Spleen (tissue), 11 donors: ENCODE measurements around the gene BLM. TPM values are rescaled to one million over a fixed set of nuclear protein-coding genes. Genes with fewer than 3 reads are reported as not detected.

Experiments
- DNase-seq: peaks from one replicate; pipeline ENCODE4 v3.0.0-alpha.2; 2020
- H3K27ac ChIP-seq, 8 donors: fragments of 200-600 bp; sonication (generic) in 7 of 8; 1 replicate in 4 of 8; 2 replicates in 4 of 8; pipeline versions ENCODE4 v1.5.0 to v1.8.0; 2016 to 2021; ENCODE audit warnings: inconsistent platforms in 4 of 8, mild to moderate bottlenecking in 4 of 8, moderate library complexity in 1 of 8
- H3K27me3 ChIP-seq, 7 donors: fragments of 200-600 bp; sonication (generic) in 6 of 7; replicated peaks in 1 of 7; 1 replicate in 4 of 7; 2 replicates in 3 of 7; pipeline versions ENCODE4 v1.5.0 to v1.8.0; 2016 to 2021; ENCODE audit warnings: inconsistent platforms in 3 of 7, mild to moderate bottlenecking in 1 of 7
- H3K36me3 ChIP-seq, 6 donors: fragments of 200-600 bp; sonication (generic) in 5 of 6; 1 replicate in 4 of 6; 2 replicates in 2 of 6; pipeline versions ENCODE4 v1.5.0 to v1.8.0; 2016 to 2021; ENCODE audit warnings: inconsistent platforms in 2 of 6
- H3K4me1 ChIP-seq, 6 donors: fragments of 200-600 bp; sonication (generic) in 5 of 6; 1 replicate in 3 of 6; 2 replicates in 3 of 6; pipeline versions ENCODE4 v1.5.0 to v1.8.0; 2016 to 2021; ENCODE audit warnings: inconsistent platforms in 3 of 6
- H3K4me3 ChIP-seq, 8 donors: fragments of 200-600 bp; sonication (generic) in 7 of 8; 1 replicate in 4 of 8; 2 replicates in 4 of 8; pipeline versions ENCODE4 v1.5.0 to v1.8.0; 2016 to 2021; ENCODE audit warnings: inconsistent platforms in 4 of 8, mild to moderate bottlenecking in 4 of 8, moderate library complexity in 2 of 8
- H3K9me3 ChIP-seq, 8 donors: fragments of 200-600 bp; sonication (generic) in 7 of 8; 1 replicate in 4 of 8; 2 replicates in 4 of 8; pipeline versions ENCODE4 v1.5.0 to v1.8.0; 2016 to 2021; ENCODE audit warnings: inconsistent platforms in 4 of 8
- POLR2A ChIP-seq, 3 donors: fragments of 450-650 bp; IDR thresholded peaks; one replicate each; pipeline ENCODE4 v1.5.1; 2017; ENCODE audit warnings: antibody characterized with exemption in 3 of 3, mild to moderate bottlenecking in 1 of 3
- POLR2AphosphoS5 ChIP-seq, 3 donors: sonication (generic); formaldehyde crosslinking; IDR thresholded peaks; one replicate each; pipeline ENCODE4 v1.5.1; 2017; ENCODE audit warnings: antibody characterized with exemption in 3 of 3
- WGBS, 5 donors: extraction: QIAGEN DNeasy Blood & Tissue Kit in 3 of 5; methylation state at CpG; one replicate each; pipeline versions ENCODE4 v1.1.5 to v1.1.7; 2013 to 2018; 5-methylcytosine and 5-hydroxymethylcytosine counted together
- intact Hi-C: fragments of 100-400 bp; cut with DNase I; formaldehyde crosslinking; loops from one replicate; pipeline ENCODE4 v1.15.0; 2023; ENCODE audit warnings: low total_unique reads
- polyA plus RNA-seq, 3 donors: library from polyadenylated mRNA; stranded (reverse); fragments of 200-250 nt; gene quantifications; one replicate each; pipeline ENCODE4 v1.2.1, GENCODE V29; 2013
- total RNA-seq, 7 donors: library from RNA; depleted of rRNA in 3 of 7; stranded (reverse); fragments of >200 nt in 3 of 7; fragmentation: NEBNext Ultra II Directional in 4 of 7; extraction: Animal tissue kit (Norgen Biotek cat#: 25700) in 4 of 7; gene quantifications; one replicate each; pipeline versions ENCODE4 v1.1.0 to v1.2.1, GENCODE V29; 2016 to 2021
- TF ChIP-seq, protein P1 (sequence below), 11 experiments: fragments of 200-600 bp in 7 of 11; fragments of 450-650 bp in 4 of 11; sonication (generic) in 4 of 11; IDR thresholded peaks in 8 of 11; conservative IDR thresholded peaks in 3 of 11; 1 replicate in 7 of 11; 2 replicates in 4 of 11; pipeline versions ENCODE4 v1.4.0 to v1.8.0; 2016 to 2021; ENCODE audit warnings: antibody characterized with exemption in 11 of 11, inconsistent platforms in 4 of 11, mild to moderate bottlenecking in 1 of 11
- donor health status: healthy with polysubstance abuse.
- donor health status: DM: no; HTN: no; CAD: no; lungs with moderate emphysema.
- donor health status: DM: no; HTN: no; CAD: no.
- donor health status: Bipolar disorder and iron deficiency.
- donor health status: healthy.
- donor health status: DM: no; HTN: no; CAD: no.
- donor health status: DM: yes; HTN: yes; CAD: no.

The BLM gene
- total and polyA plus RNA-seq, 10 donors, result 5.8 to 12.0 (median 7.3) TPM

DNA sequence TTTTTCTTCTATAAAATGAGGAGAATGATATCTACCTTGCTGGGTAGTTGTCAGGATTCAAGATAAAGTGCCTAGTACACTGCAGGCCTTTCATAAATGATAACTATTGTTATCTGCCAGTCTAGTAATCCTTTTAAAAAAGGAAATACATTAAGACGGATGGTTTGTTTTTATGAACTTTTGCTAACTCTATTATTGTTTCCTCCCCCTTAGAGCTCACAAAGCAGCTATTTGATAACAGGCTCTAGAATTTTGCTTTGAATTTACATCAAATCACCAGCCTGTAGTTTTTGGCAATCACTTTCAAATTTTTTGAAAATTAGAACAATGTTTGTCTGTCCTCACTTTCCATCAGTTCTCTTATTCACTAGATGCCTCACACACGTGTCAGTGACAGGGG lies 39.8 kb downstream of the BLM start:
- Histone ChIP-seq H3K4me3 (no peak overlapping the region), H3K36me3 (peaks cover 0 to 30% (median 0%) of the 10 kb centered on the region in 6 donors), H3K9me3 (no peaks in the 10 kb centered on the region), H3K27me3 (no peaks in the 10 kb centered on the region), H3K4me1 (peaks cover 0 to 23% (median 10%) of the 10 kb centered on the region in 6 donors), H3K27ac (peak overlapping the region in 6 of 8 donors; percentile 9 to 75 (median 56))
- intact Hi-C loops, result no loop called here
- no peak for DNase-seq
- WGBS, 5 donors, result 47 to 74% (median 63%) methylated on average over 2 of the region's 2 CpGs
- TF ChIP-seq POLR2A (IDR thresholded peaks at IDR 0.05) (no peak), POLR2AphosphoS5 (IDR thresholded peaks at IDR 0.05) (no peak)
- TF ChIP-seq, protein P1, sequence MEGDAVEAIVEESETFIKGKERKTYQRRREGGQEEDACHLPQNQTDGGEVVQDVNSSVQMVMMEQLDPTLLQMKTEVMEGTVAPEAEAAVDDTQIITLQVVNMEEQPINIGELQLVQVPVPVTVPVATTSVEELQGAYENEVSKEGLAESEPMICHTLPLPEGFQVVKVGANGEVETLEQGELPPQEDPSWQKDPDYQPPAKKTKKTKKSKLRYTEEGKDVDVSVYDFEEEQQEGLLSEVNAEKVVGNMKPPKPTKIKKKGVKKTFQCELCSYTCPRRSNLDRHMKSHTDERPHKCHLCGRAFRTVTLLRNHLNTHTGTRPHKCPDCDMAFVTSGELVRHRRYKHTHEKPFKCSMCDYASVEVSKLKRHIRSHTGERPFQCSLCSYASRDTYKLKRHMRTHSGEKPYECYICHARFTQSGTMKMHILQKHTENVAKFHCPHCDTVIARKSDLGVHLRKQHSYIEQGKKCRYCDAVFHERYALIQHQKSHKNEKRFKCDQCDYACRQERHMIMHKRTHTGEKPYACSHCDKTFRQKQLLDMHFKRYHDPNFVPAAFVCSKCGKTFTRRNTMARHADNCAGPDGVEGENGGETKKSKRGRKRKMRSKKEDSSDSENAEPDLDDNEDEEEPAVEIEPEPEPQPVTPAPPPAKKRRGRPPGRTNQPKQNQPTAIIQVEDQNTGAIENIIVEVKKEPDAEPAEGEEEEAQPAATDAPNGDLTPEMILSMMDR (IDR thresholded peaks at IDR 0.05 in 8 of 11, conservative IDR thresholded peaks at IDR 0.05 in 3 of 11), result no peak

DNA sequence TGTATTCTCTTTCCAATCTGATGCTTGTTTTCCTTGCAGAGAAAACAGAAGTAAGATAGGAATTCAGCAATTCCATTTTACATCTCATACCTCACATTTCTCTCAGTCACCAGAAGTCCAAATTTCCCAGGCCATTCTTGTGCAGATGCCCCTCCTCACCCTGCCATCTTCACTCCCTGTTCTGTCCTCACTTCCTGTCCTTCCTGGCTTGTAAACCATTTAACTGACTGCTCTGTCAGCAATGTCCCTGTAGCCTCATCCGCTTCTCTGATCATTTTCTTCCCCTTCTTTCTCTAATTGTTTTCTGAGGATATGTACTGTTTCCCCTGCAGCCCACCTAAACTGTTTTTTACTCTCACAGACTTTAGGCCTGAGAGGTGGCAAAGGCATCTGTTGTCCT lies 40.3 kb downstream of the BLM start:
- Histone ChIP-seq H3K27ac (peak overlapping the region in 6 of 8 donors; percentile 9 to 75 (median 56)), H3K4me3 (no peak overlapping the region), H3K27me3 (no peaks in the 10 kb centered on the region), H3K36me3 (peaks cover 0 to 25% (median 0%) of the 10 kb centered on the region in 6 donors), H3K4me1 (peaks cover 0 to 24% (median 10%) of the 10 kb centered on the region in 6 donors), H3K9me3 (no peaks in the 10 kb centered on the region)
- WGBS, 5 donors, result 34 to 63% (median 41%) methylated on average over 1 of the region's 1 CpG
- no peak for DNase-seq
- no peak for TF ChIP-seq POLR2A (IDR thresholded peaks at IDR 0.05)
- TF ChIP-seq POLR2AphosphoS5 (IDR thresholded peaks at IDR 0.05), result no peak
- TF ChIP-seq, protein P1 (IDR thresholded peaks at IDR 0.05 in 8 of 11, conservative IDR thresholded peaks at IDR 0.05 in 3 of 11), result no peak
- intact Hi-C loops, result no loop called here

DNA sequence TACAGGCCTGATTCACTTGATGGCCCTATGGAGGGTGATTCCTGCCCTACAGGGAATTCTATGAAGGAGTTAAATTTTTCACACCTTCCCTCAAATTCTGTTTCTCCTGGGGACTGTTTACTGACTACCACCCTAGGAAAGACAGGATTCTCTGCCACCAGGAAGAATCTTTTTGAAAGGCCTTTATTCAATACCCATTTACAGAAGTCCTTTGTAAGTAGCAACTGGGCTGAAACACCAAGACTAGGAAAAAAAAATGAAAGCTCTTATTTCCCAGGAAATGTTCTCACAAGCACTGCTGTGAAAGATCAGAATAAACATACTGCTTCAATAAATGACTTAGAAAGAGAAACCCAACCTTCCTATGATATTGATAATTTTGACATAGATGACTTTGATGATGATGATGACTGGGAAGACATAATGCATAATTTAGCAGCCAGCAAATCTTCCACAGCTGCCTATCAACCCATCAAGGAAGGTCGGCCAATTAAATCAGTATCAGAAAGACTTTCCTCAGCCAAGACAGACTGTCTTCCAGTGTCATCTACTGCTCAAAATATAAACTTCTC lies 43.6 kb downstream of the BLM start:
- WGBS, 5 donors, result 79 to 97% (median 92%) methylated on average over 1 of the region's 1 CpG
- H3K36me3 ChIP-seq, result peaks cover 0 to 24% (median 0%) of the 10 kb centered on the region in 6 donors

DNA sequence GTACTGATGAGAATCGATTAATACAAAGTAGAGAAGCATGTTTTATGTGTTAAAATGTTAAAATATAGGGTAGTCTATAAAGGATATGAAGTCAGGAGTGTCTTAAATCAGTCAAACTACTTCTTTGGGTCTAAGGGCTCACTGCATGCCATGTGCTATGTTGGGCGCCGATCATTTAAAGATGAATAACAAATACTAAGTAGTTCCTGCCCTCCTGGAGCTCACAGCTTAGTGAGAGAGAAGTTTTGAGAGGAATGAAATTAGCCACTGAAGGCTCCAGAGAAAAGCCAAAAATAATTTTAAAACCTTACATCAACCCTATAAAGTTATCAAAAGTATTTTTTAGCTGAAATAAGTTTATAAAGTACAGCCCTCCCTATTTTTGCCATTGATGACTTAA lies 44.5 kb downstream of the BLM start:
- Histone ChIP-seq H3K4me3 (no peak overlapping the region), H3K27ac (peak overlapping the region in 4 of 8 donors; percentile 41 to 81 (median 78)), H3K27me3 (no peaks in the 10 kb centered on the region), H3K9me3 (no peaks in the 10 kb centered on the region), H3K36me3 (peaks cover 0 to 25% (median 0%) of the 10 kb centered on the region in 6 donors), H3K4me1 (peaks cover 0 to 25% (median 10%) of the 10 kb centered on the region in 6 donors)
- 90 to 95% (median 92%) methylated on average over 3 of the region's 3 CpGs for WGBS, 5 donors
- intact Hi-C loops, result no loop called here
- DNase-seq, result no peak
- TF ChIP-seq, protein P1 (IDR thresholded peaks at IDR 0.05 in 8 of 11, conservative IDR thresholded peaks at IDR 0.05 in 3 of 11), result no peak
- TF ChIP-seq POLR2A (IDR thresholded peaks at IDR 0.05) (no peak), POLR2AphosphoS5 (IDR thresholded peaks at IDR 0.05) (no peak)

More for the DNA sequence above, 43.6 kb downstream of the BLM start:
- TF ChIP-seq POLR2AphosphoS5 (IDR thresholded peaks at IDR 0.05) (no peak), POLR2A (IDR thresholded peaks at IDR 0.05) (no peak)
- TF ChIP-seq, protein P1 (IDR thresholded peaks at IDR 0.05 in 8 of 11, conservative IDR thresholded peaks at IDR 0.05 in 3 of 11), result no peak
- H3K9me3 ChIP-seq, result no peaks in the 10 kb centered on the region
- intact Hi-C loops, result no loop called here
- no peaks in the 10 kb centered on the region for H3K27me3 ChIP-seq
- H3K4me1 ChIP-seq, result peaks cover 0 to 27% (median 10%) of the 10 kb centered on the region in 6 donors
- no peak for DNase-seq
- H3K27ac ChIP-seq, result peak overlapping the region in 2 of 8 donors; percentile 80 to 81
- H3K4me3 ChIP-seq, result no peak overlapping the region
